ENCODE data around the gene EHF. TPM values are rescaled to one million over a fixed set of nuclear protein-coding genes. Genes with fewer than 3 reads are reported as not detected.

Gene EHF
- total RNA-seq, 1 donor from 2014 or later = 60.5 TPM

DNA sequence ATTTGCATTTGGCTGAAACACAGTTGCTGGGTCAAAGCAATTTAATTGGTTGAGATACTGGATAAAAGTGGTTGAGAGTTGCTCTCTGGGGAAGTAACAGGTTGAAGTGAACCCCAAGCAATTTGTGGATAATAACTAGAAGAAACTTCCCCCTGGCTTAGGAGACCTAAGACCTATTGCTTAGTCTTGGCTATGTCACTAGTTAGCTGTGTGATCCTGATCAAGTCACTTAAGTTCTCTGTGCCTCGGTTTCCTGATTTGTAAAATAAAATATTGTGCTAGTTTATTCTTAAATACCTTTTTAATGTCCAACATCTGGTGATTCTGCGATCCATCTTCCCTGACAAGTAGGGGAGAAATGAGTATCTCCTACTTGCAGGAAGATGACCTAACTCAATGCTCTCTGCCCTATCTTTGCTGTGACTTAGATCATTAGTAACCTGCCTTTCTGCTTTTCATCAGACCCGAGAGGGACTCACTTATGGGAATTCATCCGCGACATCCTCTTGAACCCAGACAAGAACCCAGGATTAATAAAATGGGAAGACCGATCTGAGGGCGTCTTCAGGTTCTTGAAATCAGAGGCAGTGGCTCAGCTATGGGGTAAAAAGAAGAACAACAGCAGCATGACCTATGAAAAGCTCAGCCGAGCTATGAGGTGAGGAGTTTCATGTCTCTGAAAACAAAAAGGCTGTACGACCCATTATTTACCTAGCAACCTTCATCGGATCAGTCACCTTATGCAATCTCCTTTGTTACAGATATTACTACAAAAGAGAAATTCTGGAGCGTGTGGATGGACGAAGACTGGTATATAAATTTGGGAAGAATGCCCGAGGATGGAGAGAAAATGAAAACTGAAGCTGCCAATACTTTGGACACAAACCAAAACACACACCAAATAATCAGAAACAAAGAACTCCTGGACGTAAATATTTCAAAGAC is 37.5 kb downstream of the EHF start:
- H3K4me1 ChIP-seq = peaks cover 13% of the 10 kb centered on the region
- H3K4me3 ChIP-seq = no peak overlapping the region
- TF ChIP-seq, protein P1, sequence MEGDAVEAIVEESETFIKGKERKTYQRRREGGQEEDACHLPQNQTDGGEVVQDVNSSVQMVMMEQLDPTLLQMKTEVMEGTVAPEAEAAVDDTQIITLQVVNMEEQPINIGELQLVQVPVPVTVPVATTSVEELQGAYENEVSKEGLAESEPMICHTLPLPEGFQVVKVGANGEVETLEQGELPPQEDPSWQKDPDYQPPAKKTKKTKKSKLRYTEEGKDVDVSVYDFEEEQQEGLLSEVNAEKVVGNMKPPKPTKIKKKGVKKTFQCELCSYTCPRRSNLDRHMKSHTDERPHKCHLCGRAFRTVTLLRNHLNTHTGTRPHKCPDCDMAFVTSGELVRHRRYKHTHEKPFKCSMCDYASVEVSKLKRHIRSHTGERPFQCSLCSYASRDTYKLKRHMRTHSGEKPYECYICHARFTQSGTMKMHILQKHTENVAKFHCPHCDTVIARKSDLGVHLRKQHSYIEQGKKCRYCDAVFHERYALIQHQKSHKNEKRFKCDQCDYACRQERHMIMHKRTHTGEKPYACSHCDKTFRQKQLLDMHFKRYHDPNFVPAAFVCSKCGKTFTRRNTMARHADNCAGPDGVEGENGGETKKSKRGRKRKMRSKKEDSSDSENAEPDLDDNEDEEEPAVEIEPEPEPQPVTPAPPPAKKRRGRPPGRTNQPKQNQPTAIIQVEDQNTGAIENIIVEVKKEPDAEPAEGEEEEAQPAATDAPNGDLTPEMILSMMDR (IDR thresholded peaks at IDR 0.05) = no peak
- no peaks in the 10 kb centered on the region for H3K9me3 ChIP-seq
- DNase-seq (no peak), ATAC-seq (no peak)
- peaks cover 19% of the 10 kb centered on the region for H3K36me3 ChIP-seq
- no peak overlapping the region for H3K27ac ChIP-seq
- intact Hi-C loops (cut with DNase I) = no loop called here
- H3K27me3 ChIP-seq (ENCODE audit: low read depth) = no peaks in the 10 kb centered on the region

DNA sequence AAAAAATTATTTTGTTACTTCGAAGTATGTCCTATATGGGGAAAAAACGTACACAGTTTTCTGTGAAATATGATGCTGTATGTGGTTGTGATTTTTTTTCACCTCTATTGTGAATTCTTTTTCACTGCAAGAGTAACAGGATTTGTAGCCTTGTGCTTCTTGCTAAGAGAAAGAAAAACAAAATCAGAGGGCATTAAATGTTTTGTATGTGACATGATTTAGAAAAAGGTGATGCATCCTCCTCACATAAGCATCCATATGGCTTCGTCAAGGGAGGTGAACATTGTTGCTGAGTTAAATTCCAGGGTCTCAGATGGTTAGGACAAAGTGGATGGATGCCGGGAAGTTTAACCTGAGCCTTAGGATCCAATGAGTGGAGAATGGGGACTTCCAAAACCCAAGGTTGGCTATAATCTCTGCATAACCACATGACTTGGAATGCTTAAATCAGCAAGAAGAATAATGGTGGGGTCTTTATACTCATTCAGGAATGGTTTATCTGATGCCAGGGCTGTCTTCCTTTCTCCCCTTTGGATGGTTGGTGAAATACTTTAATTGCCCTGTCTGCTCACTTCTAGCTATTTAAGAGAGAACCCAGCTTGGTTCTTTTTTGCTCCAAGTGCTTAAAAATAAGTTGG is 38.3 kb downstream of the EHF start:
- intact Hi-C loops (cut with DNase I) = no loop called here
- no peak for ATAC-seq

DNA sequence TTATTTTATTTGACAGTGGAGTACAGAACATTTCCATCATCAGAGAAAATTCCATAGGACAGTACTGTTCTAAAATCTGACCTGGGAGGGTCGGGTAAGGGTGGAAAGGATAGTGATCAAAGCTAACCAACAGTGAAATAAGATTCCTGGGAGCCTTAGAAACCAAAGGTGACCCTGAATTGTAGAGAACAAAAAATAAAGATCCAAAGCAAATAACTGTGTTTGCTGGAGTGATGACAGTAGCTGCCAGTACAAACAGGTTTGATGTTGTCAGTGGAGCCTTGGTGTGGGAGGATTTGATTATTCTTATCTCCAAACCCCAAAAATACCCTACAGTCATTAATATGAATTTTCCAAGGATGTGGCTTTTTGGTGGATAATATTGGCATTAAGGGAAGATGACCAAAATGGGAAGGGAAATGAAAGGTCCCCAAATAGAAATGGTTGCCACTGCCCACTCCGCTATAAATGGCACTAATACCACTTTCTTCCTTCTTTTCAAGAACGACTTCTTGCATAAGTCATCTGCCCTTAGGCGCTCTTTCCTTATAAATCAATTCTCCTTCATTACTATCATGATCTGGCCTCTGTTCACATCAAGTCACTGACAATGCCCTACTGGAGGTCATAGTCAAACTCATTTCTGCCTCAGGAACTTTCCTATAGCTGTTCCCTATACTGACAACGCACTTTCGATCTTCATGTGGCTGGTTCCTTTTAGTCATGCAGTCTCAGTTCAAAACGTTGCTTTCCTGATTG is 44.4 kb downstream of the EHF start:
- no peak for ATAC-seq
- peaks cover 5% of the 10 kb centered on the region for H3K36me3 ChIP-seq
- no peaks in the 10 kb centered on the region for H3K4me1 ChIP-seq
- intact Hi-C loops (cut with DNase I) = no loop called here
- no peak for DNase-seq
- H3K27ac ChIP-seq = no peak overlapping the region
- no peaks in the 10 kb centered on the region for H3K9me3 ChIP-seq
- TF ChIP-seq, protein P1 (IDR thresholded peaks at IDR 0.05) = no peak
- no peak overlapping the region for H3K4me3 ChIP-seq
- no peaks in the 10 kb centered on the region for H3K27me3 ChIP-seq (ENCODE audit: low read depth)

More for the DNA sequence above, 38.3 kb downstream of the EHF start:
- H3K4me1 ChIP-seq = peaks cover 5% of the 10 kb centered on the region
- H3K36me3 ChIP-seq = peaks cover 19% of the 10 kb centered on the region
- H3K4me3 ChIP-seq = no peak overlapping the region
- no peaks in the 10 kb centered on the region for H3K9me3 ChIP-seq
- TF ChIP-seq, protein P1 (IDR thresholded peaks at IDR 0.05) = no peak
- no peak overlapping the region for H3K27ac ChIP-seq
- no peak for DNase-seq
- no peaks in the 10 kb centered on the region for H3K27me3 ChIP-seq (ENCODE audit: low read depth)

DNA sequence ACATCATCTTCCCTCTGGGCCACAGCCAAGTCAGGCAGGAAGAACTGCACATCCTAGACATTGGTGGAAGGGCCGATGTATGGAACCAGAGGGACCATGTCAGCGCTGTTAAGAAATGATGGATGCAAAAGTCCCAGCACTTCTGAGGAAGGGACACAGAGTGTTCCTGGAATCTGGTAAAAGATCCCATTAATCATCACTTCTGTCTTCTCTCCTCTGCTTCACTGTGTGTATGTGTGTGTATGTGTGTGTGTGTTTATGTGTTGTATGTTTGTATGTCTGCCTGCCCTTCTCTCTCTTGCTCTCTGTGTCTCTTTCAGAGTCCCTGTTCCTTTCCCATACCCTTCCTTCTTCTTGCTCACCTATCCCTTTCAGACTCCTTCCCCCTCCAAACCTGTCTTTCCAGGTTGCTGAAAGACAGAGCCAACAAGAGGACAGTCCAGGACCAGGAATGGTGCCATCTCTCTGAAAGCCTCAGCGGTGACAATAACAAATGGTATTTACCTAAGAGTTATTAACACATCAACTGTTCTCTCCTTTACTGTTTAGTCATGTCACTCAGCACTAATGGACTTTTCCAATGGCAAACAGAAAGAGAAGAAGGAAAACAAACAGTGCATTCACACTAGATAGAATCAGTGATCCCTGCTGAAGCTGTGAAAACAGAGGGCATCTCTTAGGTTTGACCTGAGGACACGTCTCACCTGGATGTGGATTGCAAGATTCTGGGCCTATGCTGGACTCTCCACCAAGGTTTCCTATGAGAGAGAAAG is 47.1 kb downstream of the EHF start:
- H3K27ac ChIP-seq = no peak overlapping the region
- TF ChIP-seq, protein P1 (IDR thresholded peaks at IDR 0.05) = no peak
- DNase-seq = no peak
- no peaks in the 10 kb centered on the region for H3K36me3 ChIP-seq
- no peaks in the 10 kb centered on the region for H3K9me3 ChIP-seq
- H3K27me3 ChIP-seq (ENCODE audit: low read depth) = no peaks in the 10 kb centered on the region
- intact Hi-C loops (cut with DNase I) = no loop called here
- no peaks in the 10 kb centered on the region for H3K4me1 ChIP-seq
- H3K4me3 ChIP-seq = no peak overlapping the region
- ATAC-seq = no peak

DNA sequence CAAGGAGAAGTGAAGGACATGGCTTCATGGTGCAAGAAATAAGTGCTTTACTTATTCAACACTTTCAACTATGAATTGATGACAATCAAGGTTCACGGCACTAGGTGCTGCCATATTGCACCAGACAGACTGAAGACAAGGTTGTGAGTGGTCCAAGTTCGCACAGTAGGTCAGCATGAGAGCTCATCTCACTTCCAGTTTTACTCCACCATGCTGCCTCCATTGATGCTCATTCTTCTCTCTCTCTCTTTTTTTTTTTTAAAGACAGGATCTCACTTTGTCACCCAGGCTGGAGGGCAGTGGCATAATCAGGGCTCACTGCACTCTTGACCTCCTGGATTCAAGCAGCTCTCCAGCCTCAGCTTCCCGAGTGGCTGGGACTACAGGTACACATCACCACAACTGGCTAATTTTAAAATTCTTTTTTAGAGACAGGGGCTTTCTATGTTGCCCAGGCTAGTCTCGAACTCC is 47.7 kb downstream of the EHF start:
- Histone ChIP-seq H3K36me3 (no peaks in the 10 kb centered on the region), H3K4me3 (no peak overlapping the region), H3K9me3 (no peaks in the 10 kb centered on the region), H3K27me3 (ENCODE audit: low read depth) (no peaks in the 10 kb centered on the region), H3K4me1 (no peaks in the 10 kb centered on the region), H3K27ac (no peak overlapping the region)
- DNase-seq (no peak), ATAC-seq (no peak)
- intact Hi-C loops (cut with DNase I) = no loop called here
- TF ChIP-seq, protein P1 (IDR thresholded peaks at IDR 0.05) = no peak

Measured in lower lobe of right lung (tissue), 2 donors.